Measurements from ENCODE around the gene SLC6A9. TPM values are rescaled to one million over a fixed set of nuclear protein-coding genes. Genes with fewer than 3 reads are reported as not detected.

The SLC6A9 gene
- polyA plus RNA-seq, 3 donors = not detected

GRCh38 chr1:44038876-44039657, 7.8 kb upstream of the SLC6A9 start:
- Histone ChIP-seq H2AFZ (ENCODE audit: insufficient read depth, low read depth, low read length, poor library complexity, severe bottlenecking) (no peak overlapping the region), H3K79me2 (ENCODE audit: insufficient read depth, low read length) (no peaks in the 10 kb centered on the region), H3K27me3 (ENCODE audit: control insufficient read depth in 2 of 2, insufficient read depth in 2 of 2, low read length in 2 of 2) (no peaks in the 10 kb centered on the region), H3K9ac (ENCODE audit: insufficient read depth, low read length, poor library complexity, severe bottlenecking) (no peak overlapping the region), H3K4me3 (replicated peaks in 1 of 3; ENCODE audit: low read depth in 2 of 3, low read length in 3 of 3) (no peak overlapping the region), H3K9me3 (replicated peaks in 1 of 2; ENCODE audit: control insufficient read depth in 1 of 2, insufficient read depth in 1 of 2, low read length in 2 of 2) (no peaks in the 10 kb centered on the region), H3K36me3 (replicated peaks in 1 of 2; ENCODE audit: control insufficient read depth in 1 of 2, insufficient read depth in 2 of 2, low read length in 2 of 2) (no peaks in the 10 kb centered on the region), H3K4me2 (replicated peaks; ENCODE audit: extremely low read depth, low read length, poor library complexity, severe bottlenecking) (no peak overlapping the region), H4K20me1 (ENCODE audit: insufficient read depth, low read length) (no peaks in the 10 kb centered on the region), H3K27ac (ENCODE audit: low read depth in 1 of 2, low read length in 2 of 2) (no peak overlapping the region), H3K4me1 (ENCODE audit: control insufficient read depth in 1 of 2, insufficient read depth in 2 of 2, low read length in 2 of 2) (no peaks in the 10 kb centered on the region)
- peaks cover 7% of the 10 kb centered on the region for H3K4me1 Mint-ChIP-seq
- TF ChIP-seq, protein P1, sequence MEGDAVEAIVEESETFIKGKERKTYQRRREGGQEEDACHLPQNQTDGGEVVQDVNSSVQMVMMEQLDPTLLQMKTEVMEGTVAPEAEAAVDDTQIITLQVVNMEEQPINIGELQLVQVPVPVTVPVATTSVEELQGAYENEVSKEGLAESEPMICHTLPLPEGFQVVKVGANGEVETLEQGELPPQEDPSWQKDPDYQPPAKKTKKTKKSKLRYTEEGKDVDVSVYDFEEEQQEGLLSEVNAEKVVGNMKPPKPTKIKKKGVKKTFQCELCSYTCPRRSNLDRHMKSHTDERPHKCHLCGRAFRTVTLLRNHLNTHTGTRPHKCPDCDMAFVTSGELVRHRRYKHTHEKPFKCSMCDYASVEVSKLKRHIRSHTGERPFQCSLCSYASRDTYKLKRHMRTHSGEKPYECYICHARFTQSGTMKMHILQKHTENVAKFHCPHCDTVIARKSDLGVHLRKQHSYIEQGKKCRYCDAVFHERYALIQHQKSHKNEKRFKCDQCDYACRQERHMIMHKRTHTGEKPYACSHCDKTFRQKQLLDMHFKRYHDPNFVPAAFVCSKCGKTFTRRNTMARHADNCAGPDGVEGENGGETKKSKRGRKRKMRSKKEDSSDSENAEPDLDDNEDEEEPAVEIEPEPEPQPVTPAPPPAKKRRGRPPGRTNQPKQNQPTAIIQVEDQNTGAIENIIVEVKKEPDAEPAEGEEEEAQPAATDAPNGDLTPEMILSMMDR (IDR thresholded peaks at IDR 0.05) = no peak
- no peak for DNase-seq
- no CpG with 5 or more reads among the region's 2 CpGs for WGBS (ENCODE audit: insufficient coverage)
- H3K27ac Mint-ChIP-seq = no peak overlapping the region
- H3K36me3 Mint-ChIP-seq = no peaks in the 10 kb centered on the region
- peaks cover 0 to 8% (median 3%) of the 10 kb centered on the region in 3 donors for H3K27me3 Mint-ChIP-seq (ENCODE audit: low read depth in 3 of 3)
- H3K4me3 Mint-ChIP-seq = no peak overlapping the region
- no peaks in the 10 kb centered on the region for H3K9me3 Mint-ChIP-seq
- intact Hi-C loops (cut with micrococcal nuclease) = loop anchor here in 1 of 2 donors (10.0 kb wide), 1 partner anchor 274 kb away; no protein-coding TSS in a partner anchor

DNA sequence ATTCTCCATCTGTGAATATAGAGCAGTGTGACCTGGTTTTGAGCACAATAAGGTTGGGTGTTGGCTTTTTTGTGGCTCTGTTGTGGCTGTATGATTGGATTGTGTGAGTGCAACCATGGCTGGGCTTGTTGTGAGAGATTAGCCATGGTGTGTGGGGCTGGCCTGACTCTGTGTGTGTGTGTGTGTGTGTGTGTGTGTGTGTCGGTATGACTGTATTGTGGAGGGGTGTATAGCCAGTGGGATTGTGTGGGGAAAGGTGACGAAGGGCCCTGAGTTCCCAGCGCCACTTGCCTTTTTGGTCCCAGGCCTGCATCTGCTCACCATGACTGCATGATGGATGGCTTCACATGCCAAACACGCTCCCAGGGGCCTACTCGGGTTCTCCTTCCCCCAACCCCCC, 5.9 kb upstream of the SLC6A9 start:
- no peak overlapping the region for H3K27ac ChIP-seq (ENCODE audit: low read depth in 1 of 2, low read length in 2 of 2)
- intact Hi-C loops (cut with micrococcal nuclease) = loop anchor here in 1 of 2 donors (2.0 to 10.0 kb wide), 2 partner anchors 32 to 272 kb away; no protein-coding TSS in a partner anchor
- no peaks in the 10 kb centered on the region for H3K9me3 ChIP-seq (replicated peaks in 1 of 2; ENCODE audit: control insufficient read depth in 1 of 2, insufficient read depth in 1 of 2, low read length in 2 of 2)
- DNase-seq = no peak
- no peaks in the 10 kb centered on the region for H3K36me3 ChIP-seq (replicated peaks in 1 of 2; ENCODE audit: control insufficient read depth in 1 of 2, insufficient read depth in 2 of 2, low read length in 2 of 2)
- no peaks in the 10 kb centered on the region for H3K4me1 ChIP-seq (ENCODE audit: control insufficient read depth in 1 of 2, insufficient read depth in 2 of 2, low read length in 2 of 2)
- H3K79me2 ChIP-seq (ENCODE audit: insufficient read depth, low read length) = no peaks in the 10 kb centered on the region
- Mint-ChIP-seq H3K36me3 (no peaks in the 10 kb centered on the region), H3K4me3 (no peak overlapping the region), H3K27ac (no peak overlapping the region), H3K4me1 (peaks cover 7% of the 10 kb centered on the region), H3K27me3 (ENCODE audit: low read depth in 3 of 3) (peaks cover 8 to 13% (median 12%) of the 10 kb centered on the region in 3 donors), H3K9me3 (no peaks in the 10 kb centered on the region)
- no peak overlapping the region for H3K9ac ChIP-seq (ENCODE audit: insufficient read depth, low read length, poor library complexity, severe bottlenecking)
- H2AFZ ChIP-seq (ENCODE audit: insufficient read depth, low read depth, low read length, poor library complexity, severe bottlenecking) = no peak overlapping the region
- no CpG with 5 or more reads among the region's 5 CpGs for WGBS (ENCODE audit: insufficient coverage)
- TF ChIP-seq, protein P1 (IDR thresholded peaks at IDR 0.05) = no peak
- H4K20me1 ChIP-seq (ENCODE audit: insufficient read depth, low read length) = no peaks in the 10 kb centered on the region
- H3K4me2 ChIP-seq (replicated peaks; ENCODE audit: extremely low read depth, low read length, poor library complexity, severe bottlenecking) = no peak overlapping the region
- H3K27me3 ChIP-seq (ENCODE audit: control insufficient read depth in 2 of 2, insufficient read depth in 2 of 2, low read length in 2 of 2) = peaks cover 0 to 8% of the 10 kb centered on the region in 2 donors
- no peak overlapping the region for H3K4me3 ChIP-seq (replicated peaks in 1 of 3; ENCODE audit: low read depth in 2 of 3, low read length in 3 of 3)

Data from CD14-positive monocyte (primary cell).